ENCODE results near the gene HJURP.

The HJURP gene

GRCh38 chr2:233857511-233858141 is 3.3 kb upstream of the HJURP start:
- TF ChIP-seq, protein P1, sequence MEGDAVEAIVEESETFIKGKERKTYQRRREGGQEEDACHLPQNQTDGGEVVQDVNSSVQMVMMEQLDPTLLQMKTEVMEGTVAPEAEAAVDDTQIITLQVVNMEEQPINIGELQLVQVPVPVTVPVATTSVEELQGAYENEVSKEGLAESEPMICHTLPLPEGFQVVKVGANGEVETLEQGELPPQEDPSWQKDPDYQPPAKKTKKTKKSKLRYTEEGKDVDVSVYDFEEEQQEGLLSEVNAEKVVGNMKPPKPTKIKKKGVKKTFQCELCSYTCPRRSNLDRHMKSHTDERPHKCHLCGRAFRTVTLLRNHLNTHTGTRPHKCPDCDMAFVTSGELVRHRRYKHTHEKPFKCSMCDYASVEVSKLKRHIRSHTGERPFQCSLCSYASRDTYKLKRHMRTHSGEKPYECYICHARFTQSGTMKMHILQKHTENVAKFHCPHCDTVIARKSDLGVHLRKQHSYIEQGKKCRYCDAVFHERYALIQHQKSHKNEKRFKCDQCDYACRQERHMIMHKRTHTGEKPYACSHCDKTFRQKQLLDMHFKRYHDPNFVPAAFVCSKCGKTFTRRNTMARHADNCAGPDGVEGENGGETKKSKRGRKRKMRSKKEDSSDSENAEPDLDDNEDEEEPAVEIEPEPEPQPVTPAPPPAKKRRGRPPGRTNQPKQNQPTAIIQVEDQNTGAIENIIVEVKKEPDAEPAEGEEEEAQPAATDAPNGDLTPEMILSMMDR (IDR thresholded peaks at IDR 0.05) = peak; percentile 55

GRCh38 chr2:233856184-233856583 is 1.8 kb upstream of the HJURP start:
- TF ChIP-seq, protein P1 (IDR thresholded peaks at IDR 0.05) = no peak
- H3K9me3 Mint-ChIP-seq = no peaks in the 10 kb centered on the region
- no peak for DNase-seq
- H3K27ac Mint-ChIP-seq = no peak overlapping the region
- peaks cover 9% of the 10 kb centered on the region for H3K36me3 Mint-ChIP-seq (ENCODE audit: low read depth)
- peak overlapping the region; percentile 66 for H3K4me3 Mint-ChIP-seq
- peaks cover 38% of the 10 kb centered on the region for H3K4me1 Mint-ChIP-seq
- H3K27me3 Mint-ChIP-seq (ENCODE audit: low read depth, poor library complexity) = peaks cover 3% of the 10 kb centered on the region

More at GRCh38 chr2:233857511-233858141, 3.3 kb upstream of the HJURP start:
- Mint-ChIP-seq H3K4me3 (no peak overlapping the region), H3K36me3 (ENCODE audit: low read depth) (peaks cover 13% of the 10 kb centered on the region), H3K9me3 (peaks cover 4% of the 10 kb centered on the region), H3K4me1 (peaks cover 23% of the 10 kb centered on the region), H3K27me3 (ENCODE audit: low read depth, poor library complexity) (peaks cover 9% of the 10 kb centered on the region), H3K27ac (no peak overlapping the region)
- DNase-seq = peak; percentile 43

GRCh38 chr2:233855345-233855744 is 1.0 kb upstream of the HJURP start:
- Mint-ChIP-seq H3K36me3 (ENCODE audit: low read depth) (peaks cover 9% of the 10 kb centered on the region), H3K4me3 (peak overlapping the region; percentile 98), H3K27me3 (ENCODE audit: low read depth, poor library complexity) (peaks cover 3% of the 10 kb centered on the region), H3K27ac (no peak overlapping the region), H3K4me1 (peaks cover 40% of the 10 kb centered on the region), H3K9me3 (no peaks in the 10 kb centered on the region)
- DNase-seq = no peak
- TF ChIP-seq, protein P1 (IDR thresholded peaks at IDR 0.05) = no peak

GRCh38 chr2:233853883-233854240 is 473 bp downstream of the HJURP start:
- peaks cover 23% of the 10 kb centered on the region for H3K36me3 Mint-ChIP-seq (ENCODE audit: low read depth)
- peaks cover 40% of the 10 kb centered on the region for H3K4me1 Mint-ChIP-seq
- TF ChIP-seq, protein P1 (IDR thresholded peaks at IDR 0.05) = no peak
- no peaks in the 10 kb centered on the region for H3K9me3 Mint-ChIP-seq
- H3K27me3 Mint-ChIP-seq (ENCODE audit: low read depth, poor library complexity) = peaks cover 3% of the 10 kb centered on the region
- peak overlapping the region; percentile 59 for H3K27ac Mint-ChIP-seq
- no peak for DNase-seq
- H3K4me3 Mint-ChIP-seq = peak overlapping the region; percentile 98

GRCh38 chr2:233853353-233853752 is 982 bp downstream of the HJURP start:
- TF ChIP-seq, protein P1 (IDR thresholded peaks at IDR 0.05) = no peak
- H3K27me3 Mint-ChIP-seq (ENCODE audit: low read depth, poor library complexity) = peaks cover 3% of the 10 kb centered on the region
- peak overlapping the region; percentile 98 for H3K4me3 Mint-ChIP-seq
- no peaks in the 10 kb centered on the region for H3K9me3 Mint-ChIP-seq
- no peak for DNase-seq
- H3K4me1 Mint-ChIP-seq = peaks cover 40% of the 10 kb centered on the region
- H3K27ac Mint-ChIP-seq = no peak overlapping the region
- H3K36me3 Mint-ChIP-seq (ENCODE audit: low read depth) = peaks cover 28% of the 10 kb centered on the region

- Mint-ChIP-seq H3K4me1 (peaks cover 40% of the 10 kb centered on the region), H3K9me3 (no peaks in the 10 kb centered on the region), H3K36me3 (ENCODE audit: low read depth) (peaks cover 34% of the 10 kb centered on the region), H3K4me3 (peak overlapping the region; percentile 98), H3K27me3 (ENCODE audit: low read depth, poor library complexity) (peaks cover 3% of the 10 kb centered on the region), H3K27ac (peak overlapping the region; percentile 74)
- no peak for DNase-seq
- TF ChIP-seq, protein P1 (IDR thresholded peaks at IDR 0.05) = no peak
Measured at GRCh38 chr2:233852056-233852455, 2.3 kb downstream of the HJURP start.

Data from nephron progenitor cell (in vitro differentiated cells).